ENCODE results near the gene CCDC88B. TPM values are rescaled to one million over a fixed set of nuclear protein-coding genes. Genes with fewer than 3 reads are reported as not detected.

Gene CCDC88B
- total and polyA plus RNA-seq, 9 of the 15 experiments (the other 6 are each of a cell fraction or from before 2014, with no cell fraction given) = 0.13 to 18.1 (median 7.9) TPM

DNA sequence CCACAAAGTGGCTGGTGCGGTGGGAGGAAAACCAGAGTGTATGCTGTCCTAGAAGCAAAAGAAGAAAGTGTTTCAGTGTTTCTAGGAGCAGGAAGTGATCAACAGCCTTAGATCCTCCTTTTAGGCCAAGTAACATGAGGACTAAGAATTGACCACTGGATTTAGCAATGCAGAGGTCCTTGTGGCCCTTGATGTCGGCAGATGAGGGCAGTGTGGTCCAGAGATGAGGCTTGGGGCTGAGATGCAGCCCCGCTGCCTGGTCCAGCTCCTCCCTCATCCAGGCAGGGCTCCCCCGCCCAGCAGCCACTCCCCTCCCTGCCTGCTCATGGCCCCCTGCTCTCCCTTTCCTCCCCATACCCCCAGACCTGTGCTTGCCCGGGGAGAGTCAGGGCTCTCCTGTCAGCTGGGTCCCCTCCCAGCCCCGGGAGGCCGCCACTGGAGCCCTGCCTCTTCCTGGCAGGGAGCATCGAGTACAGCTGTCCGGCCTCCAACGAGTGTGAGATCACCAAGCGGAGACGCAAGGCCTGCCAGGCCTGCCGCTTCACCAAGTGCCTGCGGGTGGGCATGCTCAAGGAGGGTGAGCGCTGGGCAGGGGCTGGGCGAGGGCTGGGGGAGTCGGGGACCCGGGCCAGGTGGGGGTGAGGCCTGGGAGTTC lies 26.4 kb upstream of the CCDC88B start:
- in situ Hi-C loops (cut with MboI) (no loop called here), intact Hi-C loops (cut with micrococcal nuclease) (no loop called here)
- POLR2A ChIA-PET = interaction anchor here (0.6 to 1.0 kb wide), 3 partner anchors 9 to 262 kb away, joined by 3 to 4 read pairs (median 4); no protein-coding TSS in a partner anchor
- CTCF ChIA-PET (ENCODE audit: low intra/inter-chr PET ratio) = no interaction called here
- ATAC-seq (no peak), FAIRE-seq (no peak), DNase-seq (ENCODE audit: extremely low read depth in 1 of 4, low spot score in 3 of 4) (peak in 2 of 4 experiments; percentile 25 to 35)
- Histone ChIP-seq H4K20me1 (replicated peaks; ENCODE audit: control insufficient read depth, insufficient read depth, low read length) (no peaks in the 10 kb centered on the region; the same call in 1 of the 2 replicates), H3K9me1 (ENCODE audit: control insufficient read depth, insufficient read depth, low read length) (no peaks in the 10 kb centered on the region), H3K4me1 (replicated peaks in 1 of 2; ENCODE audit: control insufficient read depth in 2 of 2, insufficient read depth in 2 of 2, low read length in 2 of 2) (peaks cover 0 to 54% of the 10 kb centered on the region in 2 experiments; a peak in 3 of 5 replicates), H3K4me2 (ENCODE audit: insufficient read depth, low read length) (no peak overlapping the region), H3K79me2 (ENCODE audit: control insufficient read depth, insufficient read depth, low read length) (peaks cover 49% of the 10 kb centered on the region), H3K9me3 (replicated peaks; ENCODE audit: control insufficient read depth, insufficient read depth, low read depth, low read length) (no peaks in the 10 kb centered on the region), H3K27me3 (ENCODE audit: control insufficient read depth in 2 of 2, insufficient read depth in 2 of 2, low read length in 2 of 2) (no peaks in the 10 kb centered on the region), H3K4me3 (no peak overlapping the region), H2AFZ (ENCODE audit: low read depth, low read length) (no peak overlapping the region), H3K9ac (ENCODE audit: insufficient read depth in 1 of 2, low read depth in 2 of 2, low read length in 2 of 2) (peak overlapping the region in 1 of 2 experiments; percentile 32; a peak in 2 of 4 replicates), H3K27ac (ENCODE audit: extremely low read depth, low read depth, low read length) (no peak overlapping the region), H3K36me3 (ENCODE audit: control insufficient read depth, insufficient read depth, low read length) (peaks cover 62% of the 10 kb centered on the region)
- BruUV-seq (replicated peaks) = no TSS peak
- no peak for TF ChIP-seq NFYB (IDR thresholded peaks at IDR 0.05; ENCODE audit: extremely low read depth, insufficient read length)
- no peak for TF ChIP-seq MNT (conservative IDR thresholded peaks at IDR 0.05)
- no peak for TF ChIP-seq ZBTB9 (CRISPR knock-in tag; IDR thresholded peaks at IDR 0.05)
- no peak for TF ChIP-seq MCM5 (IDR thresholded peaks at IDR 0.05; ENCODE audit: low read depth)
- TF ChIP-seq ZNF408 (CRISPR knock-in tag; IDR thresholded peaks at IDR 0.05; ENCODE audit: low read depth) = no peak
- no peak for TF ChIP-seq EHMT2 (IDR thresholded peaks at IDR 0.05)
- peak; percentile 73 for TF ChIP-seq POLR2G (IDR thresholded peaks at IDR 0.05; ENCODE audit: low read depth, low read length)
- no peak for TF ChIP-seq ZNF75A (CRISPR knock-in tag; IDR thresholded peaks at IDR 0.05)
- TF ChIP-seq ZKSCAN3 (CRISPR knock-in tag; IDR thresholded peaks at IDR 0.05) = no peak
- peak; percentile 30 for TF ChIP-seq HMGN3 (IDR thresholded peaks at IDR 0.05; ENCODE audit: borderline replicate concordance, extremely low read depth, insufficient read length, low read depth, low read length)
- 0 out of 2 replicates have a peak, but pooled peaks have one; percentile 6 for TF ChIP-seq TFAP4 (CRISPR knock-in tag; IDR thresholded peaks at IDR 0.05; ENCODE audit: borderline replicate concordance)
- no peak for TF ChIP-seq ATF2 (CRISPR knock-in tag; IDR thresholded peaks at IDR 0.05)
- peak; percentile 29; the same call in 1 of the 2 replicates for TF ChIP-seq RBFOX2 (IDR thresholded peaks at IDR 0.05; ENCODE audit: low read depth, low read length)
- no peak for TF ChIP-seq PATZ1 (CRISPR knock-in tag; IDR thresholded peaks at IDR 0.05; ENCODE audit: borderline replicate concordance)
- WGBS (ENCODE audit: insufficient coverage, low coverage, missing lambda C conversion rate) = 92% methylated on average over 10 of the region's 18 CpGs
